Measurements from ENCODE around the gene OCEL1.
"Not testable (repeated sequence)": the region's sequence is repeated elsewhere in the genome, so short reads cannot be mapped to it uniquely, and the experiment has no call there.

Gene OCEL1, protein sequence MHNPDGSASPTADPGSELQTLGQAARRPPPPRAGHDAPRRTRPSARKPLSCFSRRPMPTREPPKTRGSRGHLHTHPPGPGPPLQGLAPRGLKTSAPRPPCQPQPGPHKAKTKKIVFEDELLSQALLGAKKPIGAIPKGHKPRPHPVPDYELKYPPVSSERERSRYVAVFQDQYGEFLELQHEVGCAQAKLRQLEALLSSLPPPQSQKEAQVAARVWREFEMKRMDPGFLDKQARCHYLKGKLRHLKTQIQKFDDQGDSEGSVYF

GRCh38 chr19:17226002-17226933 is at the start of gene OCEL1:
Gene OCEL1 (plus strand): TSS chr19:17226226. CDS start chr19:17226248, 22 bp downstream.
- peak; percentile 84 for DNase-seq

DNA sequence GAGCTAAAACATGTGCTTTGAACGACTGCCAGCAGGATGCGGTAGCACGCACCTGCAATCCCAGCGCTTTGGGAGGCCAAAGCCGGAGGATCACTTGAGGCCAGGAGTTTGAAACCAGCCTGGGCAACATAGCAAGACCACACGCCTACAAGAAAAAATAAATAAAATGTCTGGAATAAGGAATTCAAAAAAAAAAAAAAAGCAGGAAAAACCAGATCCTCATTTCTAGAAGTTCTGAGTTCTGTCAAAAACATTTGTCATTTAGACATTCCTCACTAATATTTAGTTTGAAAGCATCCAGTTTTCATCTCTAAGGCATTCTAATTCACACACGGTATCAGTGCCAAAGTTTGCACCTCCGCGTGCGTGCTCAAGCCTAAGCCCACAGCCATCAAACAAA is 47.7 kb upstream of the OCEL1 start:
- no peak for DNase-seq

DNA sequence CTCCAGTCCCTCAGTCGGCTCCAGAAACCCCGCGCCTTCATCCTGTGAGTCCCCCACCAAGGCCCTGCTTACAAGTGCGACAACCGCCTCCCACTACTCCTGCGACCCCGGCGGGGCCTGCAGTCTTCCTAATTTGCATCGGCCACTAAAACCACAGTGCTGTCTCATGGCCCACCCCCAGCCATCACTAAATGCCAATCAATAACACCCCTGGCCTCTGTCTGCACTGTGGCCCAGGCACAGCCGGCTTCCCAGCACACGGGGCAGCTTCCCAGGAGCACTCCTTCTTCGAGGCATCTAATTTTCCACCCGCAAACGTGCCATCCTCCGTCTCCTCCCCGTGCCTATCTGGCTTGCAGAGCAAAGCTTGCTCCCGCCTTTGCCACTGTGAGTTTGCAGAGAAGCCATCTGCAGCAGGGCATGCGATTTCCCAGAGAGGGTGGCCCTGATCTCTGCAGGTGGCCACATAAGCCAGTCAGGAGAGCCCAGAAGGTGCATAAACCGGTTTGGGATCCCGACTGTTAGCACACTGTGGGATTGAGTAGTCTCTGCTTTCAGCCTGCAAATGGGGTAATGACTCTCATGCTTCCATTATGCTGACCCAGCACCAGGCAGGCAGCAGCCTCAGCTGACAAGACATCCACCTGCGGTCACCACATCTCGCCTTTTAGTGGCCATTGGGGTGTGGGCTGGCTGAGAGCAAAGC is 44.9 kb upstream of the OCEL1 start:
- no peak for DNase-seq

DNA sequence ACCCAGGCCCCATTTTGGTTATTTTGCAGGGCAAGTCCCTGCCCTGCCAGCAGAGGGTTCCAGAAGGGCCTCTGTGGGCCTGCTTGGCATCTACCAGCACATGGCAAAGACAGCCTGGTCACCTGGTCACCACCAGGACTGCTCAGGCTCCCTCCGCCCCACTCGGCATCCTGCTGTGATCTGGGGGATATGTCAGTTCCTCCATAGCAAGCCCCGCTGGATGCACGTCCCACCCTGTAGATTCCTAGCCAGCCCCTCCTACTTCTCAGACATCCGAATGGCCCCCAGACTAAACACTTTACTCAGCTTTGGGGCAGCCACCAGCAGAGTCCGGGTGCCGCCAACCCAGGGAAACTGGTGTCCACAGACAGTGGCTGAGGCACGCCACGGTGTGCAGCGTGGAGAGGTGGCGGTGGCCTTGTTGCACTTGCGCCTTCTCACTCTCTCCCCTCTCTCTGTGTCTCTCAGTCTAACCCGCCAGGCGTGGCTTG is 42.7 kb upstream of the OCEL1 start:
- no peak for DNase-seq

DNA sequence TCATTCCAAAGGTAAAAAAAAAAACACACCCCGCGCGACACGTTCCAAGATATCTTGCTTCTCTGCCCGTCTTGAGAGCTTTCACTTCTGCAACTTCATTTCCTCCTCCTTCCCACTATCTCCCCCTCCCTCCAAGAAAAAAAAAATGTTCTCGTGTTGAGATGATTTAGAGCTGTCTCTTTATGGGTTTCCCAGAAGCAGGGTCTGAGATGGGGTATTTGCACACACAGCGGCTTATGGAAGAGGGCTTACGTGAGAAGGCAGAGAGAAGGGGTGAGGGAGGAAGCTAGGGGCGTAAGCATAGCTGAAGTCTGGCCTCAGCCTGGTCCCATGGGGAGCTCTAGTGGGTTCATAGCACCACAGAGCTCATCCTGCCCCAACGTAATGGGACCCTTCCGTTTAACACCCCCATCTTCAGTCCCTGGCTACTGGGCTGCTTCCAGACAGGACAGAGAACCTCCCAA is 42.1 kb upstream of the OCEL1 start:
- no peak for DNase-seq

- DNase-seq = no peak
These were observed 41.6 kb upstream of the OCEL1 start for GRCh38 chr19:17184371-17184841.

DNA sequence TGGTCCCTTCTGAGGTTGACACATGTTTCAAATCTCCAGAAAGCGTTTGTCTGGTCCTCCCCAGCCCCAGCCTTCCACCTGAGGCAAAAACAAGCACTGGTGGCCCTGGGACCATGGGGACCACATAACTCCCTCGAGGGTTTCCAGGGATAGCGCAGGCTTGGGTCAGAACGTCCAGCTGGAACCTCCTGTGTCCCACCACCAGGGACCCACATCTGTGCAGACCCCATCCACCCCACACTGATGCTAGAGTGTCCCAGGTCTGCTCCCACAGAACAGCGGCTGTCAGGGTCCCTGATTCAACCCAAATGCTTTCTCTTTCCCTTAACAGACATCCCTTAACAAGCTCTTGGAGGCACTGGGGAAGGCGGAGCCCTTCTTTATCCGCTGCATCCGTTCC is 40.4 kb upstream of the OCEL1 start:
- no peak for DNase-seq

- DNase-seq = not testable (repeated sequence)
These were observed 34.3 kb upstream of the OCEL1 start for GRCh38 chr19:17191736-17192135.

GRCh38 chr19:17192751-17193150 is 33.3 kb upstream of the OCEL1 start:
- DNase-seq = no peak

GRCh38 chr19:17194608-17195007 is 31.4 kb upstream of the OCEL1 start:
- no peak for DNase-seq

- DNase-seq = no peak
These were observed 30.9 kb upstream of the OCEL1 start for GRCh38 chr19:17195106-17195505.

DNA sequence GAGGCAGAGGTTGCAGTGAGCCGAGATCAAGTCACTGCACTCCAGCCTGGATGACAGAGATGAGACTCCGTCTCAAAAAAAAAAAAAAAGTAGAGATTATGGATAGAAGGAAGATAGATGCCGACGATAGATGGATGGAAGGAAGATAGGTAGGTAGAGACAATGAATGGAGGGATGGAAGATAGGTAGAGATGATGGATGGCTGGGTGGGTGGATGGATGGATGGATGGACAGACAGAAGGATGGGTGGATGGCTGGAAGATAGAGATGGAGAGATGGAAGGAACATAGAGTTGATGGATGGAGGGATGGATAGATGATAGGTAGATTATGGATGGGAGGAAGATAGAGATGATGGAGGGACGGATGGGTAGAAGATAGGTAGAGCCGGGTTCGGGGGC is 29.4 kb upstream of the OCEL1 start:
- no peak for DNase-seq

DNA sequence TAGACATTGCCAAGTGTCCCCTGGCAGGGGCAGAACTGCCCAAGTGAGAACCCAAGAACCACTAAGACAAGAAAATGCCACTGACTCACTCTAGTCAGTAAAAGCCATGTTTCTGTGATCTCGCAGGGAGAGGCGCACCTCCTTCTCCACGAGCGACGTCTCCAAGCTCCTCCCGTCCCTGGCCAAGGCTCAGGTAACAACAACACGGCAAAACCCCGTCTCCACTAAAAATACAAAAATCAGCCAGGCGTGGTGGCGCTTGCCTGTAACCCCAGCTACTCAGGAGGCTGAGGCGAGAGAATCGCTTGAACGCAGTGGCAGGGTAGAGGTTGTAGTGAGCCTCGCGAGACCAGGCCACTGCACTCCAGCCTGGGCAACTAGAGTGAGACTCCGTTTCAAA is 28.4 kb upstream of the OCEL1 start:
- no peak for DNase-seq

- no peak for DNase-seq
These were observed 25.5 kb upstream of the OCEL1 start for GRCh38 chr19:17200408-17201079.

DNA sequence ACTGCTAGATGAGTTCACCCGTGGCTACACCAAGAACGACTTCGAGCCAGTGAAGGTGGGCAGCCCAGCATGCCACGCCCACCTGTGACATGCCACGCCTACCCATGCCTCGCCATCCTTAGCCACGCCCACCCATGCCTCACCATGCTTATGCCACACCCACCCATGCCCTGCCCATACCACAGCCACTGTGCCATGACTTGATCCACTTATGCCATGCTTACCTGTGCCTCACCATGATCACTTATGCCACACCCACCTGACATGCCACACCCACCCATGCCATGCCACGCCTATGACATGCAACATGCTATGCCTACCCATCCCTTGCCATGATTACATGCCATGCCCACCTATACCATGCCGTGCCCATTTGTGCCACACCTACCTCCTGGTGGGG is 23.8 kb upstream of the OCEL1 start:
- DNase-seq = no peak

DNA sequence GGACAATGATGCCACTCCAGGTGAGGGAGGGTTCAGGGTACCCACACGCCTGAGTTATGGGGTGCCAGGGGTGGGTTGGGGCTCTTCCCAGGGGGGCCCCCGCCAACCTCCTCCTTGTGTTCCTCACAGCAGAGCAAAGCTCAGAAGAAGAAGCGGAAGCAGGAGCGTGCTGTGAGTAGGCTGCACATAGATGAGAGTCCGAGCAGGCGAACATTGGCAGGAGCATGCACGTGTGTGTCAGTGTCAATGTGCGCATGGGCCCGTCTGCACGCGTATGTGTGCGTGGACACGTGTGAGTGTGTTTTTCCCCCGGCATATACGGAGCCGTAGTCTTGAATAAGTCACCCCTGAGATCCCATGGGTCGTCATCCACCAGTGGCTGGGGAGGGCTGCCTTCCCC is 23.3 kb upstream of the OCEL1 start:
- DNase-seq = no peak

GRCh38 chr19:17205237-17206140 is 20.5 kb upstream of the OCEL1 start:
- DNase-seq = no peak

- DNase-seq = no peak
These were observed 19.1 kb upstream of the OCEL1 start for GRCh38 chr19:17206736-17207581.

DNA sequence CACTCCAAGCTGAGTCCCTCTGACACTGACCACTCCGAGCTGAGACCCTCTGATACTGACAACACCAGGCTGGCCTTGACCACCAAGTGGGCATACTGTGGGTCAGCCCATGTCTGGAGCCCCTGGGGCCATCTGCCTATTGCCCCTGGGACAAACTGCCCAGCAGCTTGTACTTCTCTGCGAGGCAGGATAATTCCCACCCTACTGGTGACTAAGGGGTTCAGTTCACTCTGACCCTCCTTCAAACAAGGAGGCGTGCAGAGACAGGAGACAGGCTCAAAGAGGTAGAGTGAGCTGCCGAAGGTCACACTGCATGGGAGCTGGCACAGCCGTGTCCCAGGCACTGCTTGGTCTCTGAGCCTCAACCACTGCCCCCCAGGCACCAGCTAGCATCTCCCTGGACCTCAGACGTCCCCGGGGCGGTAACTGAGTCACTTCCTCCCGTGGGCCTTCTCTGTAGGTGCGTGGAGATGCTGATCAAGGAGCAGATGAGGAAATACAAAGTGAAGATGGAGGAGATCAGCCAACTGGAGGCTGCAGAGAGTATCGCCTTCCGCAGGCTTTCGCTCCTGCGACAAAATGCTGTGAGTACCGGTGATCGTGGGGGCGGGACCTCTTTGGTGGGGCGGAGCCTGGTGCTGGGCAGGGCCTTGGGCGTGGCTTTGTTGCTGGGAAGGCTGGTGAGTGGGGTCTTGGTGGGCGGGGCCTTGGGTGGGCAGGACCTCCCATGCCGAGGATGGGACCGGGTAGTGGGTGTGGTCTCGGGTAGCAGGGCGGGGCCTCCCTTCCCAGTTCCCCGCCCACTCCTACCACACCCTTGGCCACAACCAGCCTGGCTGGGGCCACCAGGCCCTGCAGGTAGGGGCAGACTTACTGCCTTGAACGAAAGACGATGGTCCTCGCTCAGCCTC is 16.6 kb upstream of the OCEL1 start:
- DNase-seq = no peak
